ENCODE data around the gene EIF4EBP3. TPM values are rescaled to one million over a fixed set of nuclear protein-coding genes. Genes with fewer than 3 reads are reported as not detected.

Gene EIF4EBP3
- total RNA-seq, 4 donors from 2014 or later: 7.8 to 25.3 (median 9.2) TPM

DNA sequence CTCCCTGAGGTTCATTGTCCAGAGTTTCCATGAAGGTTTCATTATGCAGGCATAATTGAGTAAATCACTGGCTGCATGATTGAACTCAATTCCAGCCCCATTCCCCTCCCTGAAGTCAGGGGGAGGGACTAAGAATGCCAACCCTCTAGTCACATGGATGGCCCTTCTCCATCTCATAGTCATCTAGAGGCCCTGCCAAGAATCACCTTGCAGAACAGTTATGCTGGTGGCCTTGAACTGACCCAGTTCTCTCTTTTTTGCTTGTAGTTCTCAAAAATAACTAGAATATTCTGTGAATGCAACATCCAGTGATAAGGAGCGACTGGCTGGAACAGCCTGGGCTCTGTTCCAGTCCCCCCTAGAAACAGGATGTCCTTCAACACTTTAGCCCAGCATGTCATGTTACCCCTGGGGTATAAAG, 48.9 kb downstream of the EIF4EBP3 start:
- WGBS: 75% methylated on average over 1 of the region's 1 CpG
- H3K9me3 ChIP-seq: no peaks in the 10 kb centered on the region
- peaks cover 0 to 5% (median 0%) of the 10 kb centered on the region in 4 donors for H3K27me3 ChIP-seq
- no peaks in the 10 kb centered on the region for H3K36me3 ChIP-seq
- H3K4me1 ChIP-seq: peaks cover 0 to 11% (median 3%) of the 10 kb centered on the region in 4 donors
- TF ChIP-seq POLR2A (IDR thresholded peaks at IDR 0.05; ENCODE audit: low read depth): no peak
- TF ChIP-seq POLR2AphosphoS5 (IDR thresholded peaks at IDR 0.05): no peak
- no peak for TF ChIP-seq EP300 (IDR thresholded peaks at IDR 0.05)
- TF ChIP-seq CTCF (IDR thresholded peaks at IDR 0.05): no peak
- no peak overlapping the region for H3K4me3 ChIP-seq
- intact Hi-C loops (cut with DNase I): no loop called here
- no peak for DNase-seq (ENCODE audit: extremely low spot score)
- no peak overlapping the region for H3K27ac ChIP-seq (replicated peaks in 1 of 4)

DNA sequence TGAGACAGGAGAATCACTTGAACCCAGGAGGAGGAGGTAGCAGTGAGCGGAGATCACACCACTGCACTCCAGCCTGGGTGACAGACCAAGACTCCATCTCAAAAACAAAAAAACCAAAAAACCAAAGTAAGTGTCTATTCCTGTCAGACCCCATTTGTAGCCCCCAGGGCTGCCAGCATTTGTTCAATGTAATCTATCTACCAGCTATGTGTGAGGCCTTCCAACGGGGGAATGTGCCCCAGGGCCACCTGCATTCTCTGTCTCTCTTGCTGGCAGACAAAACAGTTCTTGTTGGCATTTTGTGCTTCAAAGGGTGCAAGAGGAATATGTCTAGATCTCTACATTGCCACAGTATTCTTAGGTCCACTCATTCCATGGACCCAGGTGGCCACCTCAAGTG, 51.4 kb downstream of the EIF4EBP3 start:
- H3K27ac ChIP-seq (replicated peaks in 1 of 4): no peak overlapping the region
- H3K27me3 ChIP-seq: peaks cover 0 to 5% (median 0%) of the 10 kb centered on the region in 4 donors
- DNase-seq (ENCODE audit: extremely low spot score): no peak
- intact Hi-C loops (cut with DNase I): no loop called here
- H3K36me3 ChIP-seq: no peaks in the 10 kb centered on the region
- no peak overlapping the region for H3K4me3 ChIP-seq
- H3K4me1 ChIP-seq: peaks cover 0 to 11% (median 3%) of the 10 kb centered on the region in 4 donors
- H3K9me3 ChIP-seq: no peaks in the 10 kb centered on the region
- TF ChIP-seq POLR2AphosphoS5 (IDR thresholded peaks at IDR 0.05) (no peak), EP300 (IDR thresholded peaks at IDR 0.05) (no peak), POLR2A (IDR thresholded peaks at IDR 0.05; ENCODE audit: low read depth) (no peak), CTCF (IDR thresholded peaks at IDR 0.05) (no peak)
- 68% methylated on average over 2 of the region's 2 CpGs for whole genome bisulfite sequencing

Small RNA genes within 50 kb of the gene (small RNA-seq; reads per million reads assigned to genes)
- 0 reads per million in 3 donors for gene RF00279
- gene RF00443: 0 reads per million in 3 donors

Other genes with a start within 250 kb of the EIF4EBP3 start
- 100 to 1,000 TPM in 2 of 4 donors, 10 to 100 TPM in 2; 84.8 to 126 (median 101) TPM for gene PFDN1, start 244.6 kb upstream of the EIF4EBP3 start, total RNA-seq
- gene HBEGF, start 201.1 kb upstream of the EIF4EBP3 start, total RNA-seq: 10 to 100 TPM in 1 of 4 donors, 1 to 10 TPM in 3; 6.6 to 20.0 (median 8.2) TPM
- gene SLC4A9, start 187.5 kb upstream of the EIF4EBP3 start, total RNA-seq: not detected
- gene ANKHD1, start 145.8 kb upstream of the EIF4EBP3 start, total RNA-seq: 10 to 100 TPM; 58.3 to 94.3 (median 62.2) TPM
- gene SRA1, start 9.8 kb downstream of the EIF4EBP3 start, total RNA-seq: 10 to 100 TPM; 17.4 to 29.2 (median 24.7) TPM
- gene APBB3, start 16.9 kb downstream of the EIF4EBP3 start, total RNA-seq: 10 to 100 TPM in 3 of 4 donors, 1 to 10 TPM in 1; 6.8 to 12.5 (median 11.8) TPM
- 10 to 100 TPM; 27.8 to 45.1 (median 36.6) TPM for gene SLC35A4, start 17.2 kb downstream of the EIF4EBP3 start, total RNA-seq
- 100 to 1,000 TPM in 1 of 4 donors, 10 to 100 TPM in 3; 34.9 to 125 (median 56.1) TPM for gene CD14, start 85.5 kb downstream of the EIF4EBP3 start, total RNA-seq
- gene TMCO6, start 91.8 kb downstream of the EIF4EBP3 start, total RNA-seq: 10 to 100 TPM; 14.0 to 41.4 (median 22.2) TPM
- gene NDUFA2, start 100.0 kb downstream of the EIF4EBP3 start, total RNA-seq: 10 to 100 TPM; 52.3 to 63.3 (median 57.4) TPM
- gene IK, start 100.2 kb downstream of the EIF4EBP3 start, total RNA-seq: 100 to 1,000 TPM in 3 of 4 donors, 10 to 100 TPM in 1; 98.7 to 159 (median 148) TPM
- gene WDR55, start 117.2 kb downstream of the EIF4EBP3 start, total RNA-seq: 10 to 100 TPM; 17.7 to 23.8 (median 20.6) TPM
- under 1 TPM in 3 of 4 donors, not detected in 1; 0.46 to 0.83 (median 0.66) TPM for gene DND1, start 125.9 kb downstream of the EIF4EBP3 start, total RNA-seq
- 10 to 100 TPM; 45.7 to 68.7 (median 59.9) TPM for gene HARS1, start 143.7 kb downstream of the EIF4EBP3 start, total RNA-seq
- gene HARS2, start 143.8 kb downstream of the EIF4EBP3 start, total RNA-seq: 10 to 100 TPM; 19.1 to 22.2 (median 19.2) TPM
- gene ZMAT2, start 152.8 kb downstream of the EIF4EBP3 start, total RNA-seq: 10 to 100 TPM; 30.8 to 45.1 (median 38.0) TPM
- not detected for gene PCDHA1, start 238.5 kb downstream of the EIF4EBP3 start, total RNA-seq
- gene PCDHA2, start 247.2 kb downstream of the EIF4EBP3 start, total RNA-seq: under 1 TPM in 3 of 4 donors, not detected in 1; 0.13 to 0.42 (median 0.34) TPM